Measurements from ENCODE around the gene MAP3K6.

- TF ChIP-seq POLR2A (IDR thresholded peaks at IDR 0.05; ENCODE audit: low read length) (no peak), GATA1 (IDR thresholded peaks at IDR 0.05; ENCODE audit: low read depth, low read length) (no peak)
Observed at GRCh38 chr1:27391511-27392095, 24.8 kb upstream of the MAP3K6 start.
